GM19238 (cell line): ENCODE data around the gene CIB2.

ENCODE experiments used
- DNase-seq: peaks from one replicate; pipeline ENCODE4 v3.0.0; 2011; ENCODE audit warnings: low spot score; ENCODE audit not compliant: insufficient read length

CIB2 gene

DNA sequence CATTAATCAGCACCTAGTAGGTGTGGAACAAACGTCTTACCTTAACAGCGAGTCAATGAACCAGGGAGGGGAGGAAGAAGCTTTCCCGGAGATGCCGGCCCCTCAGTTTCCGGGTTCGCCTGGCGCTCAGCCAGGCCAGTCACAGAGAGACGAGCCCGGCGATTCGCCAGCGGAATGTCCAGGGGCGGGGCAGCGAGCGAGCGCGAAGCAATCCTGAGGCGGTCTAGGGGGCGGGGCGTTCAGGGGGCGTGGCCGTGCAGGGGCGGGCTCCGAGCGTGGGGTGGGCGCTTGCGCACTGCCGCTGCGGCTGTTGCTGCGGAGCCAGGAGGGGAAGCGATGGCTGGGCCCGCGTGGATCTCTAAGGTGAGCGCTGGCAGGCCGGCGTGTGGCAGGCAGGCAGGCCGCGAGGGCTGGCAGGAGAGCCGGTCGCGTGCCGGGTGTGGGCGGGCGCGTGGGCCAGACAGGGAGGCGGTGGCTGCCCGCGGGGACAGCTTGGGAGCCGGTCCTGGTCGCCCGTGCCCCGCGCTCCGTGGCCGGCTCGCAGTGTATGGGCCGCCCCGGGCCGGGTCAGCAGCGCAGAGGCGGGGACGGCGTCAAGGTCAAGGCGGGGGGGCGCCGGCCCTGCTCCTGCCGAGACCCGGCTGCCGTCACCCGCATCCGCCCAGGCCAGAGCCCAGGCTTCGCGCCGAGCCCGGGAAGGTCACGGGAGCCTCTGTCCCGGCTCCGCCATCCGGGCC is 18.0 kb upstream of the CIB2 start, which contains the start of gene IDH3A:
TSS of gene IDH3A (plus strand) at position 295 of the 737 bp plus-strand sequence. CDS start at position 337, 42 bp downstream.
- DNase-seq = peak; percentile 89

DNA sequence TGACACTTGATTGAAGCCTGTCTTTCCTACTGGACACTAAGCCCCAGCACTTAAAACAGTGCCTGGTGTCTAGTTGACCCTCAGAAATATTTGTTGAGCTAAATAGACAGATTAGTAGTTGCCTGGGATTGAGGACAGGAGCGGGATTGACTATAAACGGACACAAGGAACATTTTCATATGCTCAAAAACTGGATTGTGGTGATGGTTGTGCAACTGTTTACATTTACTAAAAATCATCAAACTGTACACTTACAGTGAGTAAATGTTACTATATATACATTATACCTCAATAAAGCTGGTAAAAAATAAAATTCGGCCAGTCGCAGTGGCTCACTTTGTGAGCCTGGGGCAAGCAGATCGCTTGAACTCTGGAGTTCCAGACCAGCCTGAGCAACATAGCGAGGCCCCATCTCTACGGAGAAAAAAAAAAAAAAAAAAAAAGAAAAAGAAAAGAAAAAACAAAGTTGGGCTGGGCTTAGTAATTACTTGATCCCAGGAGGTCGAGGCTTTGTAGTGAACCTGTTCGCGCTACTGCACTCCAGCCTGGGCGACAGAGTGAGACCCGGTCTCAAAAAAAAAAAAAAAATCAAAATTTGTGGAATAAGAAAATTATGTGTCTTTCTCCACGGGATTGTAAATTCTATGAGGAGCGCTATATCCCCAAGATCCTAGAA is 17.3 kb upstream of the CIB2 start:
- no peak for DNase-seq

DNA sequence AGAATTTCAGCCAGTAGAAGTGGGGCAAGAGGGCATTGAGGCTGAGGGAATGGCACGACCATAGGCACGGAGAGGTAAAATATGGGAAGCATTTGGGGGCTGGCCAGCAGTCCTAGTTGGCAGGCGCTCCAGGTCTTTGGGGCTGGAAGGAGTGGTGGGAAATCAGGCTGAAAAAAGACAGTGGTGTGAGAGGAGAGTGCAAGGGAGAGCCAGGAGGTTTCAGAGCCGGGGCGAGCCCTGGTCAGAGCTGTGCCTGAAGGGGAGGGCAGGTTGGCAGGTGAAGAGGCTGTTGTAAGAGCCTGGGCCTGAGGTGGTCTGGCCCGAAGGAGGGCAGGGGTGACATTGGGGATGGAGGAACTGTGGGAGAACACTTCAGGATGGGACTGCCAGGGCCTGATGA is 16.3 kb upstream of the CIB2 start:
- DNase-seq = no peak

DNA sequence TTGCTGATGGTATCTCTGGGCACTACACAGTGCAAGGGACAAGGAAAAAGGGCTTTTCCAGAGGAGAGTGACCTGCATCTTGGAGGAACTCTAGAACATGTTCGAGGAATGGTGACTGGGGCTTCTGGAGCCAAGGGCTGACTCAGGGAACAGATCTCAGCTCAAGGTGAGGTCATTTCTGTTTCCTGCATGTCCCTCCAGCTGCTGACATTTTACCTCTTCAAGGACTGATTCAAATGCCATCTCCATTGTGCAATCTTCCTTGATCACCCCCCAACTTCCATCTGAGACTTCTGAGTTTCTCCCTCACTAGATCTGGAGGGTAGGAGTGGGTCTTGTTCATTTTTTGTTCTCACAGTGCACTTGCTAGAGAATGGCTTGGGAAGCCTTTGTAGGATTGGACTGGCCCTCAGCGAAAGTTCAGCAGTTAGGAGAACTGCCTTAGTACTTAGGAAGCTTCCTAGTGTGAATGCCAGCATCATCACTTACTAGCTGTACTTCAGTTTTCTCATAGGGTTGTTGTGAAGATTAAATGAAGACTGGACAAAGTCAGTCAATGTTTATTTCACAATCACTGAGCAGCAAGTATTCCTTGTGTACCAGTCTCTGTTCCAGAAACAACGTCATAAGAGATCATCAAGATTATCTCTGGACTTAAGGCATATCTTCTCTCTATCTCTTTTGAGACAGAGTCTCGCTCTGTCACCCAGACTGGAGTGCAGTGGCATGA is 15.3 kb upstream of the CIB2 start:
- DNase-seq = no peak

DNA sequence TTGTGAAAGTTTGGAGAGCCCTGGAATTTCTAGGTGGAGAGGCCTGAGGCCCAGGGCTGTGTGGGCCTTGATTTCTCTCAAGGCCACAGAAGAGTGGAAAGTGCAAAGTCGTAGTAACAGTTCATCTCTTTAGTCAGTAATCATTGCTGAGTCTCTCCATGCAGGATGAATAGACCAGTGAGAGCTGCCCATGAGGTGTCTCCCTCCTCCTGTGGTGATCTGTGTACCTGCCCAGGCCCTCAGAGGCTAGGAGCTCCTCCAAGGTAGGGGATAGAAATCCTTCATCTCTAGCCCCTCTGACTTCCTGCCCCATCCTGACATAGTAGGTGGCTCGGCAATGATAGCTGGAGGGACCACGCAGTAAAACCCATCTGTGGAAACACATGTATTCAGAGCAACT is 11.1 kb upstream of the CIB2 start:
- DNase-seq = no peak

DNA sequence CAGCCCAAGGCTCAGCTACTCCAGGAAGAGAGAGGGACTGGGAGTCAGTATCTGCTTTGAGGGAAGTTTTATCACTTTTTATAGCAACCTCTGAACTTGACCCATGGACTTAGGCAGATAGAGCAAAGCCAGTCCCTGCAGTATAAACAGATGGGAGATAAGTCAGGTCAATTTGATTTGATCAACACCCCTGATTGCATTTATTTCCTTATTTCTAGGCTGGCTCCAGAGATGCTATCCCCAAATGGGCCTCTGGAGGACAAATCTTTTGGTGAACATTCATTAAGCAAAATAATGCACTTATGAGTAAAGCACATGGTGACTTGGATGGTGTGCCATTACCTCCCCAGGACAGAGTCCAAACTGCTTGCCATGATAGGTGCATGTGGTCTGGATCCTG is 9.0 kb upstream of the CIB2 start:
- DNase-seq = no peak

DNA sequence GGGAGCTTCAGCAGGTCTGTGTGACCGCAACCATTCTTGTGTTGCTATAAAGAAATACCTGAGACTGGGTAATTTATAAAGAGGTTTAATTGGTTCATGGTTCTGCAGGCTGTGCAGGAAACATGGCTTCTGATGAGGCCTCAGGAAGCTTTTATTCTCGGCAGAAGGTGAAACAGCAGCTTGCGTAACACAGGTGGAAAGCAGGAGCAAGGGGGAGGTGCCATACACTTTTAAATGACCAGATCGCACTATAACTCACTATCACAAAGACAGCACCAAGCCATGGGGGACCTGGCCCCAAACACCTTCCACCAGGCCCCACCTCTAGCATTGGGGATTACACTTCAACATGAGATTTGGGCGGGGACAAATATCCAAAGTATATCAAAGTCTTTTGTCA is 8.3 kb upstream of the CIB2 start:
- DNase-seq = no peak

DNA sequence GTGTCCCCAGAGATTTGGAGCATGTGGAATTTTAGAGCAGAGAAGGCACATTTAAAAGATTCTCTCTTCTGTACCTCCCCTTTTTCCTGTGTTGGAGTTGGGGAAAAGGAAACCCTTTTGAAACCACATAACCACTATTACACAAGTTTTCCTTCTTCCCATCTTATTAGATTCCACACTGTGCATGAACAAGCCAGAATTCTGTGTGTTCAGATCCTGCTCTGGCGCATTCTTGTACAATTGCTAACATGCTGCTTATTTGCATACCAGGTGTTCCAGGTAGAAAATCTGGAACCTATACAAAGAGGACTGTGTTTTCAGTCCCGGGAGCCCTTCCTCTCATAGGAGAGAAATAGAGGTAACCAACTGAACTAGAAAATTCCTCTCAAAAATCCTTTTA is 2.6 kb upstream of the CIB2 start:
- no peak for DNase-seq

DNA sequence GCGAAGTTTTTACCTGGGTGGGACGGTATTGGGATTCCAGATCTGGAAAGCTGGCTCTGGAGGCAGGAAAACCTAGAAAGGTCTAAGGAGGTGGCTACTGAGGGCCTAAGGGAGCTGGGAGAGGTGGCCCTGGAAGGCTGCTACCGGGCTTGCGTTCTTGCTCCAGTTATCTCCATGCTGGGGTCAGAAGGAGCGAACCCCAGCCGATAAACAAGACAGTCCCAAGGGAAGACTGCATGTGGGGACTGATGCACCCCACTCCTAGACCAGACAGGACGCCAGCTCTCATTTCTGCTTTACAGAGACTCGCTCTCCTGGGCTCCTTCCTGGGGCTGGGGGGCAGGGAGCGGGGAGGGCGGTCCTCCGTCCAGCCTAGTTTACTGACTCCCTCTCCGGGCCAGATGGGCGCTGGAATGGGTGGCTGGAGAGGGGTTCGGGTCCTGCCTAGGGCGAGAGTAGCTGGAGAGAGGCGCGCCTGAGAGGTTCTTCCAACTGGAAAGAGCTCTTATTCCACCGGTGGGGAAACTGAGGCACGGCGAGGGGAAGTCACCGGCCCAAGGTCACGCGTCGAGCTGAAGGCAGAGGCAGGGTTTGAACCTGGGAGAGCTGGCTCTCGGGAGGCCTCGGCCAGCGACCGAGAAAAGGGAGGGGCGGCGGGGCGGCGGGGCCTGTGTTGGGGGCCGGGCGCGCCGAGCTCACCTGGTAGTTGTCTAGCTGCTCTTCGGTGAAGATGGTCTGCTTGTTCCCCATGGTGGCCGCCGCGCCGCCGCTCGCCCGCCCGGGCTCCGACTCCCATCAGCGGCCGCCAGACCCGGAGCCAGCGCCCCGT is 565 bp downstream of the CIB2 start:
- no peak for DNase-seq

DNA sequence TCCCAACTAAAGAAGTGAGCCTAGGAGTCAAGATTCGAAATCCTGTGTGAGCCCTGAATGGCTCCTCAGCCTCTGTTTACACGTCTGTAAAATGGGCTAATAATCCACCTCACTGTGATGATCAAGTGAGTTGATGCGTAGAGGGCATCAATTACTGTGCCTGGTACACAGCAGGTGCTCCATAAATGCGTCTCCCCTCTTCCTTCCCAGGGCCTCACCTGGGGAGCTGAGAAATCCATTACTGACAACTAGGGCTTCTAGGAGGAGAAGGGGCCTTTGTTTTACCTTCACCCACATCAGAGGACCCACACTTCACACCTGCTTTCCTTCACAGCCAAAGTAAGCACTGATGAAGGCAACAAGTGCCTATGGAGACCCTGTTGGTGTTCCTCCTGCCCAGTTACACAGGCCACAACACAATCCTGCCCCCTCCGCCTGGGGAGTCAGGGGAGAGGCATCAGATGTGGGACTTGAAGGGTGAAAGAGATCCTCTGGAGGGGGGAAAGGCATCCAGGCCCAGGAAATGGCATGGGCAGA is 1.4 kb downstream of the CIB2 start:
- DNase-seq = no peak

DNA sequence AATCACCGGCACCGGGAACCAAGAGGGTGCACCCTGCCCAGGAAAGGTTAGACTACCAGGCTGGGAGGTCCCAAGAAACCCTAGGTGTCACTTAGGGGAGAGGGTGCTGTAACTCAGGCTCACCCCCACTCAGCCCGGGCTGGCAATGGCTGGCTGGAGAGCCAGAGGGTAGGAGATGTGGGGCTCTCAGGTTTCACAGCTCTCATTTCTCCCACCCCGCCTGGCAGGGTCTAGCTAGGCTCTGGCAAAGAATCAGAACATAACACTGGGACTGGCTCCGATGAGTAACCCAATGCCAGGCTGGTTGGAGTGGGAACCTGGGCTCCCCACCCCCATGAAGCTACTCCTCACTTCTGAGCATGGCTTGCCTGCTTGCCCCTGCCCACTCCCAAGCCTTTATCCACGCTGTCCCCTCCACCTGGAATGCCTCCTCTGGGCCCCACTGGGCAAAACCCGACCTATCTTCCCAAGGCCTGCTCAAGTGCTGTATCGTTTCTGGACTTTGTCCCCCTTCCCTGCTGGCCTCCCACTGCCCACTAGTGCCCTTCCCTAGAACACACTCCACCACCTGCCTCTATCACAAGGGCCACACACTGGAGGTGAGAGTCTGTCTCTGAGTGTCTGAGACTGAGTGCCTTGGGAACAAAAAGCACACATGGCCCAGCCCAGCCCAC is 2.0 kb downstream of the CIB2 start:
- no peak for DNase-seq

DNA sequence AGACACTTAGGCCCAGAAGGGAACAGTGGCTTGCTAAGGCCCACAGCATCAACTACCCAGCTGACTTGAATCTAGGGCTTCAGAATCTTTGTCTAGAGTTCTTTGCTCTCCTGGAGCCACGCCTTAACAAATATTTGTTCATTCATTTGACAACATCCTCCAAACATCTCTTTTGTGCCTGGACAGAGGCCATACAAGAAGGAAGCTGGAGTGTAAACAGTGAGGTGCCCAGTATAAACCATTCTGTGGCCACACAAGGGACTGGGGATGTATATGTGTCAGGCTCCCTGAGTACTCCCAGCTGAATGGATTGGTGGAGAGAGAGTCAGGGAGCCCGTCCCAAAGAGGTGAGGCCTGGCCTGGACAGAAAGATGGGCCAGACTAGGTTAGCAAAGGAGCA is 3.4 kb downstream of the CIB2 start:
- no peak for DNase-seq

DNA sequence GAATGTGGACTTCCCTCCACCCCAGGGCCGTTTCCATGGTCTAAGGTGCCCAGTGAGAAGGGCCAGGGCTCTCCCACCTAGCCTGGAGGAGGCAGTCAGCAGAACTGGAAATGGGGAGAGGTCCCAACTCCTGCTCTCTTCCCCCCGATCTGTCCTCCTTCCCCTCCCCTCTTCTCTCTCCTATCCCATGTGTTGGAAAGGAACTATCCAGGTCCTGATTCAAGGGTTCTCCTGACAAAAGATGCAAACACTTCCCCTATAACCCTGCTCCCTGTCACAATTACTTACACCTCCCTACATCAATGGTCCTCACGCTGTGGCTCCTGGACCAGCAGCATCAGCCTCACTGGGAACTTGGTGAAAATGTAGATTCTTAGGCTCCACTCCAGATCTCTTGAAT is 6.0 kb downstream of the CIB2 start:
- DNase-seq = no peak

DNA sequence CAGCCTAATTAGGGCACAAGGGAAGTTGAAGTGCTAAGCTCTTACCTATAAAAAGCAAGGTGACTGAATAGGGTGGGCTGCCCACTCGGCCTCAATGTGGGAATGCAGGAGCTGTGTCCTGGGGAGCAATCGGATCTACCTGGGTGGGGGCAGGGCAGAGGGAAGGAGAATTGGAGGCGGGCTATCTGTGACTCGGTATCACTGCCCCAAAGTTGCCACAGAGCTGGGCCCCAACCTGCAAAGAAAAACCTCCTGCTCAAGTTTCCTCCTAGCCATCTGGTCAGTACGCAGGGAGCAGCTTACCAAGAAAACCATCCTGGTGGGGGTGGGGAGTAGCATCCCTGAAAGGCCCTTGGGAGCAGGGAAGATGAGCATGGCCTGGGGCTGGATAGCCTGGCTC is 10.7 kb downstream of the CIB2 start:
- no peak for DNase-seq

DNA sequence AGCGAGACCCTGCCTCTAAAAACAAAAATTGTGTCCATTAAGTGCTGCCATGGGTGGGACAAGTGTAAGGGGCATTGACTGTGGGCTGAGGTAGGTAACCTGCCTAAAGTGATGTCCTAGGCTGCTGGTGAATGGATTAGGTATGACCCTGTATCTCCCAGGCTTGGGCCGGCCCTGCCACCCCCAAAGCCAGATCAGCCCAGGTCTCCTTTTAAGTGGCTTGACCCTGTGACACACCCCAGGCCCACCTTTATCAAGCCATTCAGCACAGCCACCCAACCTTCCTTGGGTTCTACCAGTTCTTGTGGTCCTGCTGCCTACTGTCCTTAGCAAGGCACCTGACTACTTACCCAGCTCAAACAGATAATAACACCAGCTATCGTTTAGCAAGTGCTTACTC is 18.7 kb downstream of the CIB2 start:
- DNase-seq = no peak

DNA sequence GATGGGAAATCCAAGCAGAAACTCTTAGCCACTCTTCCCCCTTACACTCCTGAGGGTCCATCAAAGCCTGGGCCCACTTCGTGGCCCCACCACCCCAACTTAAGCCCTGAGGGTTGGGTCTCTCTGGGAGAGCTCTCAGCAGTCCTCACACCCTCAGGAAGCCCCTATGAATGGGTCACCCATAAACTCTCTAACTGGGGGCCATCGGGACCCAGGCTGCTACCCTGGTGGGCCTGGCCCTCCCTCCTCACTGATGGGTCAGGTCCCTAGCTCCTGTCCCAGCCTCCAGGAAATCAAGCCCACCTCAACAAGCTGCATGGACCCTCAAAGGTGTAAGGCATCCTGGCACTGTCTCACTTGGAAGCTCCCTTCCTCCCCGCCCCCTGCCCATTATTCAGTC is 19.5 kb downstream of the CIB2 start:
- no peak for DNase-seq

DNA sequence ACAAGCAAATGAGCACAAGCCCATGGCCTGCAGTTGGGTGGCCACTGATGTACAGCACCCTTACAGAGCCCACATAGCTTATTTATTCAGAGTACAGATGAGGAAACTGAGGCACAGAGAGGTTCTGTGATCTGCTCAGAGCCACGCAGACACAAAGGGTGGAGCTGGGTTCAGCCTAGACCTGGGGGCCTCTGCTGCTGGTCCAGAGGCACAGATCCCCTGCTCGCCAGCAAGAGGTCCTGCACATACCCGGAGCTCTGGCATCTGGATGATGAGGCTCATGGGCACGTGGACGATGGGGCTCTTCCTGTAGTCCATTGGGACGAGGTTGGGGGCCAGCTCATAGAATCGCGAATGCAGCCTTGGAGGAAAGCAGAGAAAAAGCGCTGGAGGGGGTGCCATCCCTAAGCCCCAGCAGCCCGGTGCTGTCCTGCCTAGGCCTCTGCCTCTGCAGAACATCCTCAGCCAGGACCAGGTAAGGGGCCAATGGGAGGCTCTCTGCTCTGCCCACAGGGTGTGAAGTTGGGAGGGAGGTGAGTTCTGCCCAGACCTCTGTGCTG is 20.2 kb downstream of the CIB2 start:
- no peak for DNase-seq

DNA sequence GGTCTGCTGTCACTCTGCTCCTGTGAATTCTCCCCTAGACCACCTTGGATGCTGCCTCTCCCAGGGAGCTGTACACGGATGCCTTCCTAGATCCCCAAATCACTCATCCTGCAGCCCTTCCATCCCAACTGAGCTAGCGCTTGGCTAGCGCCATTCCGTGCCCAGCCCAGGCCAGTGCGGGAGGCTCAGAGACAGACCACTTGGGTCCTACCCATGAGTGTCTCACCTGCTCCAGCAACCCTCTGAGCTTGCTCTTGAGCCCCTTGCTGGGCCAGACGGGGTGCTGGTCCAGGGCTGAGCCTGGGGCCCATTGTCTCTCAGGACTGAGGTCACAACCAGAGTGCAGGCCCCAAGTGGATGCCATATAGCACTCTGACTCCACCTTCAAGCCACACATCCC is 21.1 kb downstream of the CIB2 start:
- DNase-seq = no peak

DNA sequence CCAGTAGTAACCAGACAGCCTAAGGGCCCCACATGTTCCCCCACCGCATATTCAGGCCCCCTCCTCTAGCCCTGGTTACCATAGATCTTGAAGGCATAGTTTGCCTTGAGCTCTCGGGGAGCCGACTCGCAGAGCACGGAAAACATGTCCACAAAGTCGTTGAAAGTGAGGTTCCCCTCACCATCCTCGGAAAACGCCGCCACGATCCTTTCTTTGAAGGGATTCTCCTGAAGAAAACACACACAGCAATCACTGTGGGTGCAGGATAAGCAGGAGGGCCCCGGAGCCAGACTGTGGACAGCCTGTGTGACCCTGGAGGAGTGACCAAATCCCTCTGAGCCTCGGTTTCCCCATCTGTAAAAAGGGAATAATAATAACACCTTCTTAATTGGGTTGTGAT is 22.1 kb downstream of the CIB2 start:
- DNase-seq = no peak

DNA sequence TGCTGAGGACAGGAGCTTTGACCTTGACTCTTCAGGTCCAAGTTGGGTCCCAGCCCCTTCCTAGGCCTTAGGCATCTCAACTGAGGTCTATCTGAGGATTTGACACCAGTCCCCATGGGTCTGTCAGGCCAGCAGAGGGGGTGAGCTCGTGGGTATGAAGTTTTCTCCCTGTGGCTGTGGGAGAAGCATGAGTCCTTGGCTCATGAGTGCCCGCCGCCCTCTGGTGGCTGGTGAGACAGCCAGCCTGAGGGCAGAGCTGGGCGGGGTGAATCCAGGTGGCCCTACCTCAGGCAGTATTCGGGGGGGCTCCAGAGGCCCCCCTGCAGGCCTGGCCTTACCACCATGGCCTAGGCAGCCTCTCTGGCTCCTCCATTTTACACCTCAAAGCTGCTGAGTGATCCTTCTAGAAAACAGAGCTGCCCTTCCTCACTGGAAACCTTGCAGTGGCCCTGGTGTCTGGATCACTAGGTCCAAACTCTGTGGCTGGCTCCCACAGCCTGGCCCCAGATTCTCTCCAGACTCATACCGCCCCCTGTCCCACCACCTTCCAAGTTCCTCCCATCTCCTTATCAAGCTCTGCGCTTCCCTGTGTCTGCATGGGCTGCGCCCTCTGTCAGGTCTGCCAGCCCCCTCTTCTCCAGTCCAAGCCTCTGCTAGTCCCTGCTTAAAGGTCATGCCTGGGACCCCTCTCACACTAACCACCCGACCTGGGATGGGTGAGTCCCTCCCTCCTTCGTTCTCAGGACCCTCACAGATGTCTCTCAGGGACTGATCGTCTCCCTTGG is 22.8 kb downstream of the CIB2 start:
- DNase-seq = peak; percentile 77
